ENCODE measurements around the gene SNRNP70.
"Not testable (repeated sequence)": the region's sequence is repeated elsewhere in the genome, so short reads cannot be mapped to it uniquely, and the experiment has no call there.

DNA sequence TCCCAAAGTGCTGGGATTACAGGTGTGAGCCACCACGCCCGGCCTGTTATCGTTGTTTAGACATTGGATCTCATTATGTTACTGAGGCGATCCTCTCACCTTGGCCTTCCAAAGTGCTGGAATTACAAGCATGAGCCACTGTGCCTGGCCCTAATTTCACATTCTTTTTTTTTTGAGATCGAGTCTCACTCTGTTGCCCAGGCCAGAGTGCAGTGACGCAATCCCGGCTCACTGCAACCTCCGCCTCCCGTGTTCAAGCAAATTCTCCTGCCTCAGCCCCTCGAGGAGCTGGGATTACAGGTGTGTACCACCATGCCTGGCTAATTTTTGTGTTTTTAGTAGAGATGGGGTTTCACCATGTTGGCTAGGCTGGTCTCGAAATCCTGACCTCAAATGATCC is 38.0 kb downstream of the SNRNP70 start:
- TF ChIP-seq CTCF (optimal IDR thresholded peaks at IDR 0.05 in 1 of 3, IDR thresholded peaks at IDR 0.05 in 1 of 3, conservative IDR thresholded peaks at IDR 0.05 in 1 of 3; ENCODE audit: extremely low read depth in 1 of 3, insufficient read depth in 2 of 3, low read length in 3 of 3); EZH2 (IDR thresholded peaks at IDR 0.05; ENCODE audit: low read length): not testable (repeated sequence)

Measured in keratinocyte (primary cell).